GM12801 (cell line): ENCODE measurements around the gene C5orf63.

Experiments
- CTCF ChIP-seq: IDR thresholded peaks from one replicate; pipeline ENCODE4 v1.5.1; 2011; ENCODE audit warnings: control low read depth; ENCODE audit not compliant: insufficient read length; ENCODE audit errors: extremely low read depth

C5orf63 gene

GRCh38 chr5:127070243-127070642 is 3.1 kb downstream of the C5orf63 start:
- no peak for TF ChIP-seq CTCF

DNA sequence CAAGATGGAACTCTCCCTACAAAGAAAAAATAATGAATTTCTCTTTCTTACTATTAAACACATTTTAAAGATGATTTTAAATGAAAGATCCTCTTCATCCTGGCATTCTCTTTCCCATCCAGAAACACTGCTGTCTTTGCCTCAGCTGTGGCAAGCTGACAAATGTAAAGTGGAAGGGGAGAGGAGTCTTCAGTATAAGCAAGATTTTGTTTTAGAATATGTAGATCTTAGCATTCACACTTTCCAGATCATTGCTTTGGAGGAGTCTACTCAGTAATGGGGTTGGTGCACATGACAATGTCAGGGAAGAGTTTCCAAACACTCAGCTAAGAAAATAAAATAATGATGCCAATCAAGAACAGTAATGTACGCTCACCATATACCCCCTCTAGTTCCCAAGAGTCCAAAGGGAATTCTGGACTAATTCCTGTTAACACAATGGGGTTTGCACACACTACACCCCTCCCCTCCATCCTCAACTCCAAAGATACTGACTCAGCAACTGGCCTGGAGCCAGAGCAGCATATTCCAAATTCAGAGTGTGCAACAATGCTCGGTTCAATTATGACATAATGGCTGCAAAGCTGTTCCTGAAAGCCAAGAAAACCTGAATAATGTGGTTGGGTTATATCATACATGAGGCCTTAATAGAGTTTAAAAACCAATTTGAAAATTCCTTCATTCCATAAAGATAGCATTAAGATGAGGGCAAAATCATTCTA is 4.6 kb downstream of the C5orf63 start:
- no peak for TF ChIP-seq CTCF

DNA sequence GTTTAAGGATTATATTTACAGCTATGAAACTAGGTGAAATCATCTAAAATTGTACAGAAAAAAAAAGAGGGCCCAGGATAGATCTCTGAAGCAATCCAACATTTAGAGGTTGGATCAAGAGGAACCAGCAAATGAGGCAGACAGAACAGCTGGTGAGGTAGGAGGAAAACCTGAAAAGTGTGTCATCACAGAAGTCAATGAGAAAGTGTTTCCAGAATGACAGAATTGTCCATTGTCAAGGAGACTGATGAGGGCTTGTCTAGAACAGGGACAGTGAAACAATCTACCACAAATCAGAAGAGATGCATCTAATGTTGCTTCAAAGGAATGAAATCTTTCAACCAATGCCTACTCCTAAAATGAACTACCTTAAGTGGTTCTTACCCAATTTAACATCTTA is 6.6 kb downstream of the C5orf63 start:
- no peak for TF ChIP-seq CTCF

DNA sequence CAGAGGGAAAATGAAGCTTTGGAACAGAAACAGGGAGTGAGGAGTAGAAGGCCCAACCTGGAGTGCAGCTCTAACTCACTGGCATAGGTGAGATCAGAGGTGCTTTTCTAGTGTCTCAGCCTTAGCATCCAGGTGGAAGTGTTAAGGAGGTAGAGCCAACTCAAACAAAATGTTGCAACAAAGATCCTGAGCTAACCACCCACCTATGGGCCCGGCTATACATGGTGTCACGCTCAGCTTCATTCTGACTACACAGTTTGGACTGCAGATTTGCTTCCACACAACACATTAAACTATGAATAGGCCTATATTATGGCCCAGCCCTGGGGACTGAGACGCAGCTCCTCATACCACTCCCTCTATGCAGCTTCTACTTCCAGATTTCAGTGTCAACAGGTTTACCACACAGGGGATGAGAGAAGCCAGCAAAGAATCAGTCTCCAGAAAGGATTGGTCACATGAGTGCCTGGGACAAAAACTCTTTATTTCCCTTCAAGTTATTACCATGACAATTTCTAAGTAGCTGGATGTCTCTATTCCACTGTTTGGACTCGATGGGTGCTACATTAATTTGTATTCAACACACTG is 9.0 kb downstream of the C5orf63 start:
- no peak for TF ChIP-seq CTCF

DNA sequence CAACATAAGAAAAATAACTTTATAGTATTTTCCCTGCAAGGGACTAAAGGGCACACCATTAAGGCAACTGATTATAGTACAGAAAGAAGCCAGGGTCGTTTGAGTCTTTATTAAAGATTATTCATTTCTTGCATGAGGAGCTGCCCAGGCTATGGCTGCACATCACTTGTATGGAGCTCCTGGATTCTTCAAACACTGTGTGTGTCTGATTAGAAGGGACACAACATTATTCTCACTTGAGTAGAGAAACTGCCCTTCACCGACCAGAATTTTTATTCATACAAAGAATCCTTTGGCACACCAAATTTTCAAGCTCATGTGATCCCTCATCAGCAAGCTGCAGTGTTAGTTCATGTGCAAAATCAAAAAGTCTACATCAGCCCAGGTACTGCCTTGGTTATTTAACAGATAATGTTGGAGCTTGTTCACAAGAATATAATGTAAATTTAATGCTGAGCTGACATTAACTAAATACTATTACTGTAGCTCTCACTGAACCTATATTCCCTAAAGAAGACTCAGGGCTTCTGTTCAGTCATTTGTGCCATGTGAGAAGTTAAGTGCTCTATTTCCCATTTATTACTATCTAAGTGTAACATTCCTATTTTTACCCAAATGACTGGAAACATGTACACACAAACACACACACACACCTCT is 9.9 kb downstream of the C5orf63 start:
- TF ChIP-seq CTCF: no peak

GRCh38 chr5:127061956-127062355 is 11.3 kb downstream of the C5orf63 start:
- no peak for TF ChIP-seq CTCF

DNA sequence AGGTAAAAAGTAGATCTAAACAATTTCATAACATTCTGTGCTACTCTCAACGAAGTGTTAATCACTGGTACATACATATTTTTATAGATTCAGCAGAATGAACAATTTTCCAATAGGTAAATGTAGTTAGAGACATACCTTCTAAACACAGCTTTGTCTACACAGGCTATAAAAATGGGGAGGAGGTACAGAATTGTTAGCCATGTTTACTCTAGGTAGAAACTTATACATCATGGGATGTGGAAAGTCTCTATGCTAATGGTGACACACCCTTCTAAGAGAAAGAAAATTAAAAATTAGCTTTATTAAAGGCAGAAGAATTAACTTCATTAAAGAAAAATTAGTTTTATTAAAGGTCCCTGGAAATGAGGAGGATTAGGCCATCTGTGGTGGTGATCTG is 11.8 kb downstream of the C5orf63 start:
- no peak for TF ChIP-seq CTCF
